Loucy (cell line): Measurements from ENCODE around the gene RALGAPB.

ENCODE experiments used
- H2AFZ ChIP-seq: fragments of 200-600 bp; sonication (generic); 2 replicates; pipeline ENCODE4 v1.6.0; 2016; ENCODE audit warnings: antibody characterized with exemption, mild to moderate bottlenecking, low read length, moderate library complexity
- H3F3A ChIP-seq: fragments of 200-600 bp; 2 replicates; pipeline ENCODE4 v1.6.0; 2016; ENCODE audit warnings: antibody characterized with exemption, low read depth, mild to moderate bottlenecking
- H3K27me3 ChIP-seq: fragments of 200-600 bp; sonication (generic); 2 replicates; pipeline ENCODE4 v1.6.1; 2014; ENCODE audit warnings: low read length, mild to moderate bottlenecking; ENCODE audit not compliant: insufficient read depth, poor library complexity, severe bottlenecking
- H3K36me3 ChIP-seq: fragments of 200-600 bp; sonication (generic); 2 replicates; pipeline ENCODE4 v1.6.1; 2016; ENCODE audit warnings: low read length; ENCODE audit not compliant: insufficient read depth
- H3K4me1 ChIP-seq: fragments of 200-600 bp; sonication (generic); 2 replicates; pipeline ENCODE4 v1.5.1; 2014; ENCODE audit warnings: low read length, mild to moderate bottlenecking; ENCODE audit not compliant: insufficient read depth, poor library complexity, severe bottlenecking
- H3K4me2 ChIP-seq: fragments of 200-600 bp; sonication (generic); 2 replicates; pipeline ENCODE4 v1.6.0; 2014; ENCODE audit warnings: antibody characterized with exemption, low read length, low read depth, mild to moderate bottlenecking; ENCODE audit not compliant: poor library complexity, severe bottlenecking
- H3K4me3 ChIP-seq: fragments of 200-600 bp; sonication (generic); 2 replicates; pipeline ENCODE4 v1.5.1; 2014; ENCODE audit warnings: low read length, mild to moderate bottlenecking, mixed read lengths; ENCODE audit not compliant: poor library complexity, severe bottlenecking
- H3K79me2 ChIP-seq: fragments of 200-600 bp; sonication (generic); 2 replicates; pipeline ENCODE4 v1.6.1; 2014; ENCODE audit warnings: low read length; ENCODE audit not compliant: insufficient read depth
- H3K9ac ChIP-seq: fragments of 200-600 bp; sonication (generic); 2 replicates; pipeline ENCODE4 v1.6.0; 2014; ENCODE audit warnings: mild to moderate bottlenecking, low read depth, low read length, moderate library complexity; ENCODE audit not compliant: poor library complexity, severe bottlenecking
- H3K9me2 ChIP-seq: fragments of 200-600 bp; sonication (generic); replicated peaks from 2 replicates; pipeline ENCODE4 v1.6.1; 2016; ENCODE audit warnings: low read depth, low read length, mixed read lengths
- H3K9me3 ChIP-seq: fragments of 200-600 bp; sonication (generic); 2 replicates; pipeline ENCODE4 v1.6.1; 2014; ENCODE audit warnings: mild to moderate bottlenecking, antibody characterized with exemption, low read length, low read depth; ENCODE audit not compliant: insufficient read depth
- H4K20me1 ChIP-seq: fragments of 200-600 bp; sonication (generic); 2 replicates; pipeline ENCODE4 v1.6.0; 2014; ENCODE audit warnings: antibody characterized with exemption, low read length, mild to moderate bottlenecking; ENCODE audit not compliant: insufficient read depth, poor library complexity, severe bottlenecking
- CTCF ChIP-seq: fragments of 200-600 bp; sonication (generic); conservative IDR thresholded peaks from 2 replicates; pipeline ENCODE4 v1.5.1; 2014; ENCODE audit warnings: mild to moderate bottlenecking, antibody characterized with exemption, low read length
- EZH2phosphoT487 ChIP-seq: fragments of 200-600 bp; IDR thresholded peaks from 2 replicates; pipeline ENCODE4 v1.6.1; 2018; ENCODE audit warnings: antibody characterized with exemption, mild to moderate bottlenecking, moderate library complexity, borderline replicate concordance

RALGAPB gene

GRCh38 chr20:38445381-38445796, 27.3 kb upstream of the RALGAPB start:
- Histone ChIP-seq H3K27me3 (no peaks in the 10 kb centered on the region), H3K9me3 (no peaks in the 10 kb centered on the region), H3K4me2 (no peak overlapping the region), H3F3A (no peaks in the 10 kb centered on the region), H4K20me1 (no peaks in the 10 kb centered on the region), H3K9me2 (no peaks in the 10 kb centered on the region), H3K79me2 (peaks cover 31% of the 10 kb centered on the region), H3K36me3 (peaks cover 3% of the 10 kb centered on the region; the same call in 1 of the 2 replicates), H3K4me3 (no peak overlapping the region), H3K9ac (no peak overlapping the region), H3K4me1 (peaks cover 26% of the 10 kb centered on the region), H2AFZ (no peak overlapping the region)
- TF ChIP-seq CTCF (no peak), EZH2phosphoT487 (no peak)

- no peaks in the 10 kb centered on the region for H3K27me3 ChIP-seq
- no peaks in the 10 kb centered on the region for H3K9me2 ChIP-seq
- H3K4me3 ChIP-seq, result peak overlapping the region; percentile 42
- H3F3A ChIP-seq, result no peaks in the 10 kb centered on the region
- H3K4me1 ChIP-seq, result peaks cover 26% of the 10 kb centered on the region
- peaks cover 8% of the 10 kb centered on the region; the same call in 1 of the 2 replicates for H3K36me3 ChIP-seq
- H3K9ac ChIP-seq, result no peak overlapping the region
- no peaks in the 10 kb centered on the region for H4K20me1 ChIP-seq
- H2AFZ ChIP-seq, result peak overlapping the region; percentile 96
- peak overlapping the region; percentile 28 for H3K4me2 ChIP-seq
- TF ChIP-seq EZH2phosphoT487, result no peak
- TF ChIP-seq CTCF, result no peak
- H3K9me3 ChIP-seq, result no peaks in the 10 kb centered on the region
- H3K79me2 ChIP-seq, result peaks cover 31% of the 10 kb centered on the region
Observed at GRCh38 chr20:38445901-38446425, 26.7 kb upstream of the RALGAPB start.

- H3K27me3 ChIP-seq, result no peaks in the 10 kb centered on the region
- H3K79me2 ChIP-seq, result peaks cover 31% of the 10 kb centered on the region
- H3K9me3 ChIP-seq, result no peaks in the 10 kb centered on the region
- H4K20me1 ChIP-seq, result no peaks in the 10 kb centered on the region
- peak overlapping the region; percentile 91 for H3K9ac ChIP-seq
- H3K4me3 ChIP-seq, result peak overlapping the region; percentile 81
- H3K4me2 ChIP-seq, result peak overlapping the region; percentile 85
- peaks cover 26% of the 10 kb centered on the region for H3K4me1 ChIP-seq
- no peaks in the 10 kb centered on the region for H3F3A ChIP-seq
- no peaks in the 10 kb centered on the region for H3K9me2 ChIP-seq
- H3K36me3 ChIP-seq, result peaks cover 8% of the 10 kb centered on the region; the same call in 1 of the 2 replicates
- TF ChIP-seq CTCF, result peak; percentile 87
- no peak for TF ChIP-seq EZH2phosphoT487
- H2AFZ ChIP-seq, result peak overlapping the region; percentile 96
Observed at GRCh38 chr20:38446441-38447209, 26.0 kb upstream of the RALGAPB start.
